GM19397 (cell line): ENCODE data around the gene TMEM169.

ENCODE experiments used
- ATAC-seq: cut with Tn5 transposase; IDR thresholded peaks from one replicate; pipeline ENCODE4 v1.9.1; 2021; ENCODE audit warnings: mild to moderate bottlenecking, moderate library complexity; ENCODE audit not compliant: unreplicated experiment

The TMEM169 gene

GRCh38 chr2:216081487-216082116, at the start of gene TMEM169, which contains the start of gene PECR:
Gene TMEM169 (plus strand): TSS chr2:216081919. CDS start chr2:216095964, 14,045 bp downstream.
Gene PECR (minus strand): TSS chr2:216081809. CDS start chr2:216081741, 68 bp downstream.
- ATAC-seq, result peak; percentile 84

GRCh38 chr2:216031960-216032689, 49.6 kb upstream of the TMEM169 start:
- peak; percentile 46 for ATAC-seq

GRCh38 chr2:216033403-216033802, 48.3 kb upstream of the TMEM169 start:
- ATAC-seq, result no peak

GRCh38 chr2:216034065-216034464, 47.7 kb upstream of the TMEM169 start:
- ATAC-seq, result peak; percentile 47

GRCh38 chr2:216039918-216040317, 41.8 kb upstream of the TMEM169 start:
- ATAC-seq, result no peak

GRCh38 chr2:216041438-216041837, 40.3 kb upstream of the TMEM169 start:
- ATAC-seq, result no peak

- no peak for ATAC-seq
These were observed 37.8 kb upstream of the TMEM169 start for GRCh38 chr2:216043949-216044348.

- ATAC-seq, result no peak
These were observed 36.7 kb upstream of the TMEM169 start for GRCh38 chr2:216044883-216045486.

- ATAC-seq, result no peak
These were observed 34.3 kb upstream of the TMEM169 start for GRCh38 chr2:216047397-216047796.

- no peak for ATAC-seq
These were observed 32.3 kb upstream of the TMEM169 start for GRCh38 chr2:216049452-216049851.

GRCh38 chr2:216051350-216051749, 30.4 kb upstream of the TMEM169 start:
- ATAC-seq, result no peak

GRCh38 chr2:216052420-216052819, 29.3 kb upstream of the TMEM169 start:
- no peak for ATAC-seq

- no peak for ATAC-seq
These were observed 26.0 kb upstream of the TMEM169 start for GRCh38 chr2:216055680-216056079.

GRCh38 chr2:216056739-216057138, 25.0 kb upstream of the TMEM169 start:
- ATAC-seq, result peak; percentile 29

- peak; percentile 79 for ATAC-seq
These were observed 24.0 kb upstream of the TMEM169 start for GRCh38 chr2:216057688-216058193.

GRCh38 chr2:216059233-216059834, 22.4 kb upstream of the TMEM169 start:
- ATAC-seq, result no peak

GRCh38 chr2:216064014-216064630, 17.6 kb upstream of the TMEM169 start:
- ATAC-seq, result no peak

GRCh38 chr2:216064665-216065064, 17.1 kb upstream of the TMEM169 start:
- ATAC-seq, result no peak

- no peak for ATAC-seq
These were observed 15.5 kb upstream of the TMEM169 start for GRCh38 chr2:216066230-216066629.

- no peak for ATAC-seq
These were observed 12.7 kb upstream of the TMEM169 start for GRCh38 chr2:216069028-216069427.

- ATAC-seq, result no peak
These were observed 11.5 kb upstream of the TMEM169 start for GRCh38 chr2:216070195-216070594.
